Esophagus muscularis mucosa (tissue), 4 donors: Measurements from ENCODE around the gene CCDC85C. TPM values are rescaled to one million over a fixed set of nuclear protein-coding genes. Genes with fewer than 3 reads are reported as not detected.

Experiments
- DNase-seq: peaks from one replicate; pipeline ENCODE4 v3.0.0-alpha.2; 2017; ENCODE audit errors: extremely low spot score
- H3K27ac ChIP-seq, 4 donors: fragments of 200-600 bp; sonication (generic); replicated peaks in 1 of 4; 1 replicate in 3 of 4; 2 replicates in 1 of 4; pipeline ENCODE4 v1.5.1; 2016 to 2019; ENCODE audit warnings: mild to moderate bottlenecking in 1 of 4
- H3K27me3 ChIP-seq, 4 donors: fragments of 200-600 bp; sonication (generic); one replicate each; pipeline versions ENCODE4 v1.5.1 to v1.6.0; 2016 to 2019
- H3K36me3 ChIP-seq, 4 donors: fragments of 200-600 bp; sonication (generic); one replicate each; pipeline ENCODE4 v1.5.1; 2016 to 2019
- H3K4me1 ChIP-seq, 4 donors: fragments of 200-600 bp; sonication (generic); one replicate each; pipeline ENCODE4 v1.5.1; 2016 to 2019
- H3K4me3 ChIP-seq, 4 donors: fragments of 200-600 bp; sonication (generic); 1 replicate in 2 of 4; 2 replicates in 2 of 4; pipeline ENCODE4 v1.5.1; 2016 to 2019; ENCODE audit warnings: mild to moderate bottlenecking in 4 of 4, moderate library complexity in 1 of 4
- H3K9me3 ChIP-seq, 4 donors: fragments of 200-600 bp; sonication (generic); 1 replicate in 3 of 4; 2 replicates in 1 of 4; pipeline ENCODE4 v1.5.1; 2016 to 2019
- EP300 ChIP-seq: sonication (generic); formaldehyde crosslinking; IDR thresholded peaks from one replicate; pipeline ENCODE4 v1.6.1; 2017; ENCODE audit warnings: antibody characterized with exemption
- POLR2A ChIP-seq: fragments of 450-650 bp; IDR thresholded peaks from one replicate; pipeline ENCODE4 v1.6.1; 2017; ENCODE audit warnings: antibody characterized with exemption, moderate library complexity, mild to moderate bottlenecking, low read depth
- POLR2AphosphoS5 ChIP-seq, 2 donors: sonication (generic); formaldehyde crosslinking; IDR thresholded peaks; one replicate each; pipeline ENCODE4 v1.6.1; 2017; ENCODE audit warnings: antibody characterized with exemption in 2 of 2
- WGBS: methylation state at CpG from one replicate; pipeline ENCODE4 v1.1.5; 2018; 5-methylcytosine and 5-hydroxymethylcytosine counted together
- intact Hi-C: fragments of 100-400 bp; cut with DNase I; formaldehyde crosslinking; loops from one replicate; pipeline ENCODE4 v1.15.1; 2023
- total RNA-seq, 4 donors: library from RNA; depleted of rRNA; stranded (reverse); fragments of >200 nt; gene quantifications; one replicate each; pipeline versions ENCODE4 v1.1.0 to v1.2.1, GENCODE V29; 2016
- TF ChIP-seq, protein P1 (sequence below), 3 experiments: fragments of 200-600 bp in 2 of 3; fragments of 450-650 bp in 1 of 3; sonication (generic) in 2 of 3; IDR thresholded peaks; one replicate each; pipeline ENCODE4 v1.5.1; 2017 to 2019; ENCODE audit warnings: antibody characterized with exemption in 3 of 3, mild to moderate bottlenecking in 2 of 3, moderate library complexity in 1 of 3

The CCDC85C gene
- total RNA-seq, 4 donors from 2014 or later: 17.9 to 48.7 (median 30.8) TPM

- Histone ChIP-seq H3K36me3 (no peaks in the 10 kb centered on the region), H3K27ac (peak overlapping the region in 3 of 4 donors; percentile 13 to 68 (median 36)), H3K4me1 (peaks cover 22 to 36% (median 29%) of the 10 kb centered on the region in 4 donors), H3K27me3 (peaks cover 0 to 18% (median 0%) of the 10 kb centered on the region in 4 donors), H3K9me3 (no peaks in the 10 kb centered on the region), H3K4me3 (no peak overlapping the region)
- intact Hi-C loops: no loop called here
- no peak for DNase-seq
- TF ChIP-seq POLR2AphosphoS5 (IDR thresholded peaks at IDR 0.05): peak; percentile 51 to 64
- TF ChIP-seq, protein P1, sequence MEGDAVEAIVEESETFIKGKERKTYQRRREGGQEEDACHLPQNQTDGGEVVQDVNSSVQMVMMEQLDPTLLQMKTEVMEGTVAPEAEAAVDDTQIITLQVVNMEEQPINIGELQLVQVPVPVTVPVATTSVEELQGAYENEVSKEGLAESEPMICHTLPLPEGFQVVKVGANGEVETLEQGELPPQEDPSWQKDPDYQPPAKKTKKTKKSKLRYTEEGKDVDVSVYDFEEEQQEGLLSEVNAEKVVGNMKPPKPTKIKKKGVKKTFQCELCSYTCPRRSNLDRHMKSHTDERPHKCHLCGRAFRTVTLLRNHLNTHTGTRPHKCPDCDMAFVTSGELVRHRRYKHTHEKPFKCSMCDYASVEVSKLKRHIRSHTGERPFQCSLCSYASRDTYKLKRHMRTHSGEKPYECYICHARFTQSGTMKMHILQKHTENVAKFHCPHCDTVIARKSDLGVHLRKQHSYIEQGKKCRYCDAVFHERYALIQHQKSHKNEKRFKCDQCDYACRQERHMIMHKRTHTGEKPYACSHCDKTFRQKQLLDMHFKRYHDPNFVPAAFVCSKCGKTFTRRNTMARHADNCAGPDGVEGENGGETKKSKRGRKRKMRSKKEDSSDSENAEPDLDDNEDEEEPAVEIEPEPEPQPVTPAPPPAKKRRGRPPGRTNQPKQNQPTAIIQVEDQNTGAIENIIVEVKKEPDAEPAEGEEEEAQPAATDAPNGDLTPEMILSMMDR (IDR thresholded peaks at IDR 0.05): no peak
- TF ChIP-seq POLR2A: no peak
- 73% methylated on average over 8 of the region's 13 CpGs for WGBS
Measured at GRCh38 chr14:99619835-99620834, 16.1 kb upstream of the CCDC85C start.

- H3K27ac ChIP-seq: no peak overlapping the region
- no peak overlapping the region for H3K4me3 ChIP-seq
- H3K27me3 ChIP-seq: peaks cover 0 to 18% (median 0%) of the 10 kb centered on the region in 4 donors
- WGBS: 75% methylated on average over 16 of the region's 16 CpGs
- H3K36me3 ChIP-seq: no peaks in the 10 kb centered on the region
- TF ChIP-seq EP300: no peak
- TF ChIP-seq POLR2AphosphoS5 (IDR thresholded peaks at IDR 0.05): no peak
- no peak for TF ChIP-seq POLR2A
- TF ChIP-seq, protein P1 (IDR thresholded peaks at IDR 0.05): no peak
- H3K9me3 ChIP-seq: no peaks in the 10 kb centered on the region
- peaks cover 16 to 31% (median 28%) of the 10 kb centered on the region in 4 donors for H3K4me1 ChIP-seq
- intact Hi-C loops: no loop called here
- DNase-seq: no peak
Measured at GRCh38 chr14:99616832-99617800, 13.1 kb upstream of the CCDC85C start.

DNA sequence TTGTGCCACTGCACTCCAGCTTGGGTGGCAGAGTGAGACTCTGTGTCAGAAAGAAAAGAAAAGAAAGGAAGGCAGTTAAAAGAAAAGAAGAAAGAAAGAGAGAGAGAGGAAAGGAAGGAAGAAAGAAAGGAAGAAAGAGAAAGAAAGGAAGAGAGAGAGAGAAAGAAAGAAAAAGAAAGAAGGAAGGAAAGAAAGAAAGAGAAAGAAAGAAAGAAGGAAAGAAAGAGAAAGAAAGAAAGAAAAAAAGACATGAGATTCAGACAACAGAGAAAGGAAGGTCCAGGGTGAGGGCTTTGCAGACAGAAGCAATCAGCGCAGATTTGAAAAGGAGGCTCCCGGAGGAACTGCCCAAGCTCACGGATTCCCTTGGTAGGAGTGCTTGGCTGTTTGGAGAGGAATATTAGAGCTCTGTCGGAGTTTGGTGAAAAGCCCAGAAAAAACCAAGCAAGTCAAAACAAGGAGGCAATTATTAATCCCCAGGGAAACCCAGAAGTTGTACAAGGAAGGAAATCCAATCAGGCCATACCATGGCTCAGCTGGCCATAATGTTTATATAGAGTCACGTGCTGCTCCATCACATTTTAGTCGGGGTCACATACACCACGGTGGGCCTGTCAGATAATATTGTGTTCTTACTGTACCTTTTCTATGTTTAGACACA, 11.6 kb upstream of the CCDC85C start:
- WGBS: 32% methylated on average over 7 of the region's 7 CpGs
- Histone ChIP-seq H3K27ac (peak overlapping the region in 2 of 4 donors; percentile 8 to 40), H3K36me3 (no peaks in the 10 kb centered on the region), H3K9me3 (no peaks in the 10 kb centered on the region), H3K4me3 (no peak overlapping the region), H3K27me3 (peaks cover 0 to 11% (median 0%) of the 10 kb centered on the region in 4 donors), H3K4me1 (peaks cover 16 to 31% (median 28%) of the 10 kb centered on the region in 4 donors)
- TF ChIP-seq POLR2A (no peak), EP300 (no peak), POLR2AphosphoS5 (IDR thresholded peaks at IDR 0.05) (no peak)
- TF ChIP-seq, protein P1 (IDR thresholded peaks at IDR 0.05): no peak
- intact Hi-C loops: no loop called here
- no peak for DNase-seq

DNA sequence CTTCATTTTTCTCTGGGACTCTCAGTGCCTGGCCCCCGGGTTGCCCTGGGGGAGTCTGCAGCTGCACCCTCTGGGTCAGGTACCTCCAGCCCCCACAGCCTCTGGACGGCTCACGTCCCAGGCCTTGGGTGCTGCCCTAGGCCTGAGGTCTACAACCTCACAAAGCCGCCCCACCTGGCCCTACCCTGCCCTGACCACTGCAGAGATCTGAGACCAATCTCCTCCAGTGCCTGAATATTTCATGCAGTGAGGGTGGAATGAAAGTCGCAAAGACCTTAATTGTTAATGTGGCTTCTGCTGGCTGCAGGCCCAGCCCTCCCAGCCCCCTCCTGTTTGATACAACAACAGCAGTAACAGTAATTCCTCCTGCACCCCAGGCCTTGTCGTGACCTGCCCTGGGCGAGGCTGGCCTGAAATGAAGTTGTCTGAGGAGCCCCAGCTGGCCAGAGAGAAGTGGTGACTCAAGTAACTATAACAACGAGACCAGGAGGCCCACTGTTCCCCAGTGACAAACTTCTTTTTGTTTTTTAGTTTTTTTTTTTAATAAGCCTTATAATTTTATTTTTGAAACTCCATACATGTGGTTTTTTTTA, 8.8 kb upstream of the CCDC85C start:
- no peaks in the 10 kb centered on the region for H3K36me3 ChIP-seq
- H3K4me1 ChIP-seq: peaks cover 11 to 31% (median 18%) of the 10 kb centered on the region in 4 donors
- no peaks in the 10 kb centered on the region for H3K27me3 ChIP-seq
- no peak for DNase-seq
- no peak overlapping the region for H3K4me3 ChIP-seq
- TF ChIP-seq, protein P1 (IDR thresholded peaks at IDR 0.05): no peak
- TF ChIP-seq POLR2AphosphoS5 (IDR thresholded peaks at IDR 0.05): no peak
- intact Hi-C loops: no loop called here
- H3K27ac ChIP-seq: no peak overlapping the region
- H3K9me3 ChIP-seq: no peaks in the 10 kb centered on the region
- WGBS: 76% methylated on average over 7 of the region's 8 CpGs
